ENCODE data around the gene IKBKE. TPM values are rescaled to one million over a fixed set of nuclear protein-coding genes. Genes with fewer than 3 reads are reported as not detected.
"Not testable (repeated sequence)": the region's sequence is repeated elsewhere in the genome, so short reads cannot be mapped to it uniquely, and the experiment has no call there.

IKBKE gene
- polyA plus RNA-seq, 3 donors = 4.1 to 5.7 (median 5.6) TPM

DNA sequence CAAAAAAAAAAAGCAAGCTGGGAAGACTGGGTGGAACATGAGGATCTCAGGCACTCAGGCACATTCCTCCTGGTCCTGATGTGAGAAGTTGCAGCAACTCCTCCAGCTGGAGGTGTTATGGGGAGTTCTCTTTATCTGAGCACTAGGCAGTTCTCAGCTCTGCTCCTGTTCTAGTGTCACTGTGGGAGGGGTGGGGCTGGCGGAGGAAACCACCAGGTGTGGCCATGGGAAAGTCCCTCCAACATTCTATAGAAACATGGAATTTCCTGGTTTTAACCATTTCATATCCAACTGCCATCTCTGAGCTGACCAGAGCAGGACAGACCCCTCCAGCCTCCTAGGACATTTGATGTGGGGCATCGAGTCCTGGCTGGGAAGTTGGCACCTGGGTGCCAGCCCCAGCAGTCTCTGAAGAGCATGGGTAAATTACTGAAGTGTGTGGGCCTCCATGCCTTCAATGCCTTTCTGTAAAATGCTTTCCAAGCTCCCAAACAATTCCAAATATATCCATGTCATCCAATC, 804 bp upstream of the IKBKE start:
- no peak for DNase-seq (ENCODE audit: extremely low read depth in 1 of 11, low read depth in 9 of 11, low spot score in 4 of 11)

DNA sequence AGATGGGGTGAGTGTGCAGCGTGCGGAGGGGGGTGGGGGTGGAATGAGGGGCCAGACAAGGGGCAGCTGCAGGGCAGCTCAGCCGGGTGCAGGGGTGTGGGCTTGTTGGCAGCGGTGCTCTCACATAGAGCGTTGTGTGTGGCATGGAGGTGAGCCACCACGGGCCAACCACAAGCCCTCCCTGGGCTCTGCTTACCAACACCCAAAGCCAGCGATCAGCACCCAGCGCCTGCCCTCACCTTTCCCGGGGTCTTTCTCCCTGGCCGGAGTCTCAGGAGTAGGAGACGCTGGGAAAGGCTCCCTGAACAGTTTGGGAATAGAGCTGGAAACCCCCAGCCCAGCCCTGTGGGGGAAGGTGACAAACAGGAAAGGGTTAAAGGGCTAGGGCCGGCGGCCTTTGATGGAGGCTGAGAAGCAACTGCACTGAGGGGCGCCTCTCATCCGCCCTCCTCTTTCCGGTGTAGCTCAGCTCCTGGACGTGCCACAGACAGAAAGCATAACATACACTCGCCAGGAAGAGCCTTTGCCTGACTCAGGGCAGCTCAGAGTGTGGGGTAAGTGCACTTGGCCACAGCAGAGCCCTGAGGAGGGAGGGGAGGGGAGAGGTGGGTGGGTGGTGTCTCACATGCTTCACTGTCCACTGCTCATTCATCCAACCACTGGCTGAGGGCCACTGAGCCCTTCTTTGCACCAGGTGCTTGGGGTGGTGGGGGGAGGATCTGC, 577 bp downstream of the IKBKE start:
- DNase-seq (ENCODE audit: extremely low read depth in 1 of 11, low read depth in 9 of 11, low spot score in 4 of 11) = no peak

DNA sequence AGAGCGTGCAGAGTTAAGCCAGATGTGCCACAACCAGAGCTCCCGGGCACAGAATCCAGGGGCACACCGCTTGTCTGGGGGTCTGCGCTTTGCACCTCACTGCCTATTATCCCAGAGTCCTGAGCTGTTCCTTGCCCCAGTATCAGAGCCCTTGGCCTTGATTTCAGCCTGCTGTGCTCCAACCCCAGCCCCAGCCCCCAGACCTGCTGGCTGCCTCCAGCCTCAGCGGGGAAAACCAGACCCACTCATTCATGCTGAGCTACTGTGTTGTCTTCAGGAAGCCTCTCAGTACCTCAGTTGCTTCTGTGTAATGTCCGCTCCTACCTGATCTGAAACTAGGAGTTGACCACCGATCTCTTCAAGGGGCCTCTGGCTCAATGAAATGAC, 1.1 kb downstream of the IKBKE start:
- DNase-seq (ENCODE audit: extremely low read depth in 1 of 11, low read depth in 9 of 11, low spot score in 4 of 11) = no peak

DNA sequence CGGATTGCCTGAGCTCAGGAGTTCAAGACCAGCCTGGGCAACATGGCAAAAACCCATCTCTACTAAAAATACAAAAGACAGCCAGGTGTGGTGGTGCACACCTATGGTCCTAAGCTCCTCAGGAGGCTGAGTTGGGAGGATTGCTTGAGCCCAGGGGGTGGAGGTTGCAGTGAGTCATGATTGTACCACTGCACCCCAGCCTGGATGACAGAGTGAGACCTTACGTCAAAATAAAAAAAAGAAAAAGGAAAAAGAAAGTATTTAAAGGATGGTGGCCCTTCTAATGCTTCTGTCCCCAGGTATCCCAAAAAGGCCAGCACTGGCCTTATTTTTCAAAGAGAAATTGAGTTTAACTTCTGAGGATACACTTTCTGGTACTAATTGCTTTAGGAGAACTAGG, 1.7 kb downstream of the IKBKE start:
- DNase-seq (ENCODE audit: extremely low read depth in 1 of 11, low read depth in 9 of 11, low spot score in 4 of 11) = no peak

DNA sequence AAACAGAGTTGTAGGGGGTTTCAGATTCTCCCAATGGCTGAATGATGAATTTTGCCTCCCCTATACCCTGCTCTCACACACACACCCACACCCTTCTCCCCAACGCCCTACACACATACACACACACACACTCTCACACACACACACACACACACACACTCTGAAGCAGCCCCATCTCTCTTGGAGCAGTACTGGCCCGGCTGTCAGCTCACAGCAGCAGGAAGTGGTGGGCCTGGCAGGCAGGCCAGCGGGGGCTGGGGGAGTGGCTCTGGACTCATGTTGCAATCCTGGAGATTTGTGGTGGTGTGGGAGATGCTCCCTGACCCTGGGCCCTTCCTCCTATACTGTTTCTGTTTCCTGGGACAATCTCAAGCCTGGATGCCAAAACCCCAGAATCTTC, 2.2 kb downstream of the IKBKE start:
- no peak for DNase-seq (ENCODE audit: extremely low read depth in 1 of 11, low read depth in 9 of 11, low spot score in 4 of 11)

DNA sequence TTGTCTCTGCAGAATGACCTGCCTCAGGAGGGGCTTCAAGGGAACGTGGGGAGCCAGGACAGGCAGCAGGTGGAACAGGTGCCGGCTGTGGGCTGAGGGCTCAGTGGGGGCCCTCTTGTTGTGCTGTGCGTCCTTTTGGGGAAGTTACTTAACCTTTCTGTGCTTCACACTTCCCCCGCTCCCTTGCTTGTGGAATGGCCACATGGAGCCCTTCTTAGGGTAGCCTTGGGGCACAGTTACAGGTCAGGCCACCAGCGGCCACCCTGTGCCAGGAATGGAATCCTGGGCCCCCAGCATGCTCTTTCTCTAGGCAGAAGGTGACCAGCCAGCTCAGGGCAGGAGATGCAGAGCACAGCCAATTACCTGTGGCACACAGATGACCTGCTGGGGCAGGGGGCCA, 2.6 kb downstream of the IKBKE start:
- DNase-seq (ENCODE audit: extremely low read depth in 1 of 11, low read depth in 9 of 11, low spot score in 4 of 11) = no peak

DNA sequence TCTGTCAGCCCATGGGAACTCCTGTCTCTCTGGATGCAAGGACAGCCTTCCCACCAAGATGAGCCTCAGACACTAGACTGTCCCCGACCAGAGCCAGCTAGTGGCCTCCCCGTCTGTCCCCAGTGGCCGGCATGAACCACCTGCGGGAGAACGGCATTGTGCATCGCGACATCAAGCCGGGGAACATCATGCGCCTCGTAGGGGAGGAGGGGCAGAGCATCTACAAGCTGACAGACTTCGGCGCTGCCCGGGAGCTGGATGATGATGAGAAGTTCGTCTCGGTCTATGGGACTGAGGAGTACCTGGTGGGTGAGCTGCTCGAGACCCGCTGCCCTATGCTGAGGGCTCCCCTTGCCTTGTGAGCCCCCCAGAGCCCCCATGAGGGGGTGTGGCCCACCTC, 5.8 kb downstream of the IKBKE start:
- DNase-seq (ENCODE audit: extremely low read depth in 1 of 11, low read depth in 9 of 11, low spot score in 4 of 11) = no peak

DNA sequence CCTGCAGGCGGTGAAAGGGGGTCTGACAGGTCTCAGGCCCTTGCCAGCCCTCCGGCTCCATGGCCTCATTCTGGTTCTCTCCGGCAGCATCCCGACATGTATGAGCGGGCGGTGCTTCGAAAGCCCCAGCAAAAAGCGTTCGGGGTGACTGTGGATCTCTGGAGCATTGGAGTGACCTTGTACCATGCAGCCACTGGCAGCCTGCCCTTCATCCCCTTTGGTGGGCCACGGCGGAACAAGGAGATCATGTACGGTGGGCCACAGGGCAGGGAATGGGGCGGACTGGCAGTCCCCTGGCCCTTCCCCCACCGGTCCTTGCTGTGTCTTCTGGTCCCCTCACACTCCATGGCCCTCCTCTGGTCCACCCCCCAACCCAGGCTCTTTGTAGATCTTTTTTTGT, 6.3 kb downstream of the IKBKE start:
- no peak for DNase-seq (ENCODE audit: extremely low read depth in 1 of 11, low read depth in 9 of 11, low spot score in 4 of 11)

DNA sequence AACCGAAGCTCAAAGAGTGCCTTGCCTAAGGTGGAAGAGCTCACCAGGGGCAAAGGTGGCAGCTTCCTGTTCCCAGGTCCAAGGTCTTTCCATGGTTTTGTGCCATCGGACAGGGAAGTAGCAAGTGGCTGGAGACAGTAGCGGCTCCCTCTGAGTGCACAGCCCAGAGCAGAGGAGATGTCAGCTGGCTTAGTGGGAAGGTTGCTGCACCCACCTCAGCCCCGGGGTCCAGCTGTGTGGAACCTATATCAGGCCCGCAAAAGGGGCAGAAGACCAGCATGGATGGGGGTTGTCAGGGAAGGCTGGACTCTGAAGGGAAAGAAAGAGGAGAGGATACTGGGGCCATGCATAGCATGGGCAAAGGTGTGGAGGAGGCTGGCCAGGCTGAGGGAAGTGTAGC, 6.8 kb downstream of the IKBKE start:
- DNase-seq (ENCODE audit: extremely low read depth in 1 of 11, low read depth in 9 of 11, low spot score in 4 of 11) = no peak

DNA sequence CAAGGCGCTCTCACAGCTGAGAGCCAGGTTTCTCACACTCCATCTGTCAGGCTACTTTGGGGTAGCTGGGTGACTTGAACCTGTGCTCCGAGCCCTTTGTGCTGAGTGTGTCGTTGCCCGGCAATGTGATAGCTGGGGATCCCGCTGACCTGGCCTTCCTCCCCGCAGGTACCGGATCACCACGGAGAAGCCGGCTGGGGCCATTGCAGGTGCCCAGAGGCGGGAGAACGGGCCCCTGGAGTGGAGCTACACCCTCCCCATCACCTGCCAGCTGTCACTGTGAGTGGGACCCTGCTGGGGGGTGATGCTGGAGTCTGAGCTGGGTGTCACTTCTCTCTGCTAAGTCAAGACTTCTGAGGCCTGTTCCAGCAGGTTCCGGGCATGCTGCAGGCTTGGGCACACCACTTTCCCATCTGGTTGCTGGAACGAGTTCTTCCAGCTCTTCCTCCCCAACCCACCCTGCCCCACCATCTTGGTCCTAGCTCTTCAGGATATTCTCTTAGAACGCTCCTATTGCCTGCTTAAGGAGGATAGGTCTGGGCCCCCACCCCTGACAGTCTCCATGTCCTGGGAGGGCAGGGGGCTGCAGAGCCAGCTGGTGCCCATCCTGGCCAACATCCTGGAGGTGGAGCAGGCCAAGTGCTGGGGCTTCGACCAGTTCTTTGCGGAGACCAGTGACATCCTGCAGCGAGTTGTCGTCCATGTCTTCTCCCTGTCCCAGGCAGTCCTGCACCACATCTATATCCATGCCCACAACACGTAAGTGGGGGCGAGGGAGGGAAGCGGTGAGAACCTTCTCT, 7.5 kb downstream of the IKBKE start:
- DNase-seq (ENCODE audit: extremely low read depth in 1 of 11, low read depth in 9 of 11, low spot score in 4 of 11) = no peak

DNA sequence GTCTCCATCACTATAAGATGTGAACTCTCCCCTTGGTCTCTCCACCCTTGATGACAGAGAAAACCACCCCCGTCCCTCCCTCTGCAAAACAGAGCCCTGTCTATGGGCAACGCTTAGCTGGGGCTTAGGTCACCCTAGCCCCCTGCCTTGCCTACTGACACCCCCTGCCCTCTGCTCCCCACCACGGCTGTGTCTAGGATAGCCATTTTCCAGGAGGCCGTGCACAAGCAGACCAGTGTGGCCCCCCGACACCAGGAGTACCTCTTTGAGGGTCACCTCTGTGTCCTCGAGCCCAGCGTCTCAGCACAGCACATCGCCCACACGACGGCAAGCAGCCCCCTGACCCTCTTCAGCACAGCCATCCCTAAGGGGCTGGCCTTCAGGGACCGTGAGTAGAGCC, 8.5 kb downstream of the IKBKE start:
- DNase-seq (ENCODE audit: extremely low read depth in 1 of 11, low read depth in 9 of 11, low spot score in 4 of 11) = no peak

DNA sequence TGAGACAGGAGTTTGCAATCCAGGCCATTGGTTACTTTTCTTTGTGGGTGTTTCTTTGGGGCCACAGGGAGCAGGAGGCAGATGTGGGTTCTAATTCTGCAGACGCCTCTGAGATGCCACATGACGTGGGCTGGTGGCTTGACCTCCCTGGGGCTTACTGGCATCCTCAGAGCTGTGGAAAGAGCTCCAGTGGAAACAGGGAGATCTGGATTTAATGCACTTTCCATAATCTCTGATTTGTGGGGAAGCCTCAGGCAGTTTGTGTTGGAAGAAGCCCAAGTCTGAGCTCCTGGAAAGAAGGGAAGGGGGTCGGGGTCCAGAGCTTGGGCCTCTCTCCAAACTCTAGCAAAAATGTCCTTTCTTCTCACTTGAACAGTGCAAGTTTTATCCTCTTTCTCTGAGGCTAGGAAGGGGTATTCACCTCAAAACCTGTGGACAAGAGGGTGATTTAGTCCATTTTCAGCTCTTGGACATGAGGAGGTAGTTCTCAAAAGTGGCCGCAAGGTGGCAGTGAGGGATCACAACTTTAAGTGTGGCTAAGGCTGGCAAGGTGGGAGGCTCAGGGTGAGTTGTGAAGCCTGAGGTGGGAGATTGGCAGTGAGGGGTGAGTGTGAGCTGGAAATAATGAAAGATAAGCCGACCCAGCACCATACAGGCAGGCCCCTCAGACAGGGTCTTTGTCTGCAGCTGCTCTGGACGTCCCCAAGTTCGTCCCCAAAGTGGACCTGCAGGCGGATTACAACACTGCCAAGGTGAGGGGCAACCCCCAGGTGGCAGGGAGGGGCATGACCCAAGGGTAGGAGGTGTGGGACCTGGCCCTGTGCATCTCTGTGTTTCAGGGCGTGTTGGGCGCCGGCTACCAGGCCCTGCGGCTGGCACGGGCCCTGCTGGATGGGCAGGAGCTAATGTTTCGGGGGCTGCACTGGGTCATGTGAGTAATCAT, 9.2 kb downstream of the IKBKE start:
- DNase-seq (ENCODE audit: extremely low read depth in 1 of 11, low read depth in 9 of 11, low spot score in 4 of 11) = peak in 8 of 11 donors; percentile 63 to 81 (median 73)

DNA sequence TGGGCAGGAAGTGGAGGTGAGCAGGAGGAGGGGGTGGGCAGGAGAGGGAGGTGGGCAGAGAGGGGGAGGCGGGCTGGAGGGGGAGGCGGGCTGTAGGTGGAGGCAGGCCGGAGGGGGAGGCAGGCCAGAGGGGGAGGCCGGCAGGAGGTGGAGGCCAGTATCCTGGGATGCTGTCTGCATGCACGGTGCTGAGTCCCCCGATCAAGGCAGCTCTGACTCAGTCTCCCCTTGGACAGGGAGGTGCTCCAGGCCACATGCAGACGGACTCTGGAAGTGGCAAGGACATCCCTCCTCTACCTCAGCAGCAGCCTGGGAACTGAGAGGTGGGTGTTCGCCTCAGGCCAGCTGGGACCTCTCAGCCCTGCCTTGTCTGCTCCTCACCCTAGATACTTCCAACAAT, 9.9 kb downstream of the IKBKE start:
- no peak for DNase-seq (ENCODE audit: extremely low read depth in 1 of 11, low read depth in 9 of 11, low spot score in 4 of 11)

DNA sequence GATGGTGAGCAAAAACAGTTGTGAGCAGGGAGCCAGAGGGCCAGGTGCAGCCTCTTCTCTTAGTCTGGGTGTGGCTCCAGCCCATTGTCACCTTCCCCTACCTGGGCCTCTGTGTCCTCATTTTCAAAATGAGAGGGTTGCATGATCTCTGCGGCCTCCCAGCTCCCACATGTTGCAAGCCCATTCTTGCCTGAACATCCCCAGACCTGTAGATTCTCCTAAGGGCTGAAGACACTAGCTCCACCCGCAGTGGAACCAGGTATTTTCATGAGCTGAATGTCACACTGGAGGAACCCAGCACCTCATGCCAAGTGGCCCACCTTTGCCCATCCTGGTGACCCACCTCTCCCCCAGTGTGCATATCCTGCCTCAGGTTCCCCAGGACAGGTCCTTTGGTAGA, 12.3 kb downstream of the IKBKE start:
- no peak for DNase-seq (ENCODE audit: extremely low read depth in 1 of 11, low read depth in 9 of 11, low spot score in 4 of 11)

DNA sequence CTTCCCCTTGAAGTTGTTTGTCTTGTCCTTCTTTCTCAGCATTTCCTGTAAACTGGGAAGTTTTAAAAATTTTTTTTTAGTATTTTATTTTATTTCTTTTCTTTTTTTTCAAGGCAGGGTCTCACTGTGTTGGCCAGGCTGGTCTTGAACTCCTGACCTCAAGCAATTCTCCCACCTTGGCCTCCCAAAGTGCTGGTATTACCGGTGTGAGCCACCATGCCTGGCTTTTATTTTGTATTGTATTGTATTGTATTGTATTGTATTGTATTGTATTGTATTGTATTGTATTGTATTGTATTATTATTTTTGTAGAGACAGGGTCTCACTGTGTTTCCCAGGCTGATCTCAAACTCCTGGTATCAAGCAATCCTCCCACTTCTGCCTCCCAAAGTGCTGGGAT, 13.6 kb downstream of the IKBKE start:
- DNase-seq (ENCODE audit: extremely low read depth in 1 of 11, low read depth in 9 of 11, low spot score in 4 of 11) = not testable (repeated sequence)

DNA sequence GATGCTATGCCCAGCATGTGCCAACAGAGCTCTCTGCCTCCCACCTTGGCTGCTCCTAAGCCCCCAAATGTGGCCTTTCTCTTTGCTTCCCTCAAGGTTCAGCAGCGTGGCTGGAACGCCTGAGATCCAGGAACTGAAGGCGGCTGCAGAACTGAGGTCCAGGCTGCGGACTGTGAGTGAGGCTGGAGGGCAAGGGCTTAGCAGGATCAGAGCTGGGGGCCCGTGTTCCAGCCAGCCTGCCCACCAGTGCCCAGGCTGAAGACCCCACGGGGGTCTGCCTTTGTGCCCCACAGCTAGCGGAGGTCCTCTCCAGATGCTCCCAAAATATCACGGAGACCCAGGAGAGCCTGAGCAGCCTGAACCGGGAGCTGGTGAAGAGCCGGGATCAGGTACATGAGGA, 14.6 kb downstream of the IKBKE start:
- DNase-seq (ENCODE audit: extremely low read depth in 1 of 11, low read depth in 9 of 11, low spot score in 4 of 11) = no peak

DNA sequence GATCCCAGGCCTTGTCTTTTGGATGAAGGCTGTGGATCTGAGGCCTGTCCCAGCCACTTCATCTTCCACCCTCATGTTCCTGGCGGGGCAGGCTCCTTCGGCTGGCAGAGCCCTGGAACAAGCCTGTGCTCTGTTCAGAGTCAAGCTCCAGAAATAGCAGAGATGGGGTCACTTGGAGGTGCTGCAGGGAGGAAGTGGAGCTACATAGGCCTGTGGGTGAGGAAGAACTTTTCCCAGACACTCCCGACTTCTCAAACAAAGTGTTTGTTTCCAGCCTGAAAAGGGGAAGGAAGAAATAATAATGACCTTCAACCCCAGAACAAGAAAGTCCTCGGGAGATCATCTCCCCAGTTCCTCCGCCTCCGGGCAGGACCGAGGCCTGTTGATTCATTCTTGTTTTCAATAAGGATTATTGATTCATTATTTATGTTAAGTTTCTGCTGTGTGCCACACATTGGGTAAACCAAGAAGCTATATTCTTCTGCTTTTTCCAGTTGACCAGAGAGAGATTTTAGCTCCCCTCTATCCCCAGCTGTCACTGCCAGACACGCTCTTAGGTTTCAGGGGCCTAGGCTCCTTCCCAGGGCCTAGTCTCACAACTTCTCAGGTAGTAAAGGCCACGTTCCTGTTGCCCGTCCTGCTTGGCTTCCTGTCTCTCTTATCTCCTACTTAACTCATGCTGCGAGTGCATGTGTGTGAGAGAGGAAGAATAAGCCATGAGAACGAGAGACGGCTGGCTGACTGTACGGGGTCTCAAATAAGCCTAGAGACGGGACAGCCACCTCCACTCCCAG, 16.9 kb downstream of the IKBKE start:
- no peak for DNase-seq (ENCODE audit: extremely low read depth in 1 of 11, low read depth in 9 of 11, low spot score in 4 of 11)

DNA sequence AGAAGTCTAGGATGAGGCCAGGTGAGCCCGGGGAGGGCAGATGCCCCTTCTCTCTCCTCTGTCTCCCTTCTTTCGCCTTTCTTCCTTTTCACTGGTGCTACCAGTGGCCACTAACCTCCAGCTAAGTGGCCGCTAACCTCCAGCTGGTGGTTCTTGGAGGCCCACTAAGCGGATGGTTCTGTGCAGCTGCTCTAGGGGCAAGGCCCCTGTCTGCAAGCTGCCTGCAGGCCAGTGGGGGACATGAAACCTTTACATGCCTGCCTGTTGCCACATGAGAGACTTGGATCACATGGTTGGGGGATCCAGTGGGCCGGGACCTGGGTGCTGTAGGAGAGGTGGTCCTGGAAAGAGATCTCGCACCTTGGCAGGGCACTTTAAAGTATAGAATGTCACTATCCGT, 17.7 kb downstream of the IKBKE start:
- no peak for DNase-seq (ENCODE audit: extremely low read depth in 1 of 11, low read depth in 9 of 11, low spot score in 4 of 11)

DNA sequence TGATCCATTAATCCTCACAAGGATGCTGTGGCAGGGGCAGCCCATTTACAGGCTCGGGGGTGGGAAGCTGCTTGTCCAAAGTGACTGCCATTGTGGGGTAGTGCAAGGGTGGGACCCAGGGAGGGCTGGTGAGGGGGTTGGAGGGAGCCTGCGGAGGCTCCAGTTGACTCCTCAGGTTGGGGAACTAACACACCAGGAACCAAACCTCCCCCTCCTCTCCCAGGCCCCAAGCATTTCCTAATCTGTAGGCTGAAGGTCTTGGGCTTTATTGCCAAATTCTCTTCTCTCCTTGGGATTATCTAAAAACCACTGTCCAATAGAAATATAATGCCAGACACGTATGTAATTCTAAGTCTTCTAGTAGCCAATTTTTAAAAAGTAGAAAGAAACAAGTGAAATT, 18.2 kb downstream of the IKBKE start:
- no peak for DNase-seq (ENCODE audit: extremely low read depth in 1 of 11, low read depth in 9 of 11, low spot score in 4 of 11)
